Neural cell (in vitro differentiated cells): Measurements from ENCODE around the gene MAMLD1. TPM values are rescaled to one million over a fixed set of nuclear protein-coding genes. Genes with fewer than 3 reads are reported as not detected.

ENCODE experiments used
- H2AFZ ChIP-seq: fragments of 200-600, 300-800 bp; sonication (generic), shearing (Covaris generic); 2 replicates; pipeline ENCODE4 v1.6.0; 2014; ENCODE audit warnings: low read depth, mild to moderate bottlenecking, antibody characterized with exemption, low read length, moderate library complexity
- H3F3A ChIP-seq: fragments of 200-600 bp; shearing (Covaris generic); 2 replicates; pipeline ENCODE4 v1.6.1; 2016; ENCODE audit warnings: mild to moderate bottlenecking, moderate library complexity, mixed read lengths, antibody characterized with exemption, low read length; ENCODE audit not compliant: insufficient read depth, poor library complexity, severe bottlenecking
- H3K27ac ChIP-seq: fragments of 200-600, 300-800 bp; sonication (generic), shearing (Covaris generic); 2 replicates; pipeline ENCODE4 v1.5.1; 2014; ENCODE audit warnings: mild to moderate bottlenecking, low read length, moderate library complexity
- H3K27me3 ChIP-seq: fragments of 300-800, 200-600 bp; sonication (generic), shearing (Covaris generic); 2 replicates; pipeline ENCODE4 v1.6.0; 2014; ENCODE audit warnings: mild to moderate bottlenecking, low read depth, low read length, moderate library complexity; ENCODE audit not compliant: insufficient read depth
- H3K36me3 ChIP-seq: fragments of 300-800, 200-600 bp; sonication (generic), shearing (Covaris generic); 2 replicates; pipeline ENCODE4 v1.5.1; 2014; ENCODE audit warnings: mild to moderate bottlenecking, antibody characterized with exemption, low read length, moderate library complexity; ENCODE audit not compliant: insufficient read depth
- H3K4me2 ChIP-seq: fragments of 300-800, 200-600 bp; sonication (generic), shearing (Covaris generic); 2 replicates; pipeline ENCODE4 v1.6.0; 2014; ENCODE audit warnings: mild to moderate bottlenecking, low read length
- H3K4me3 ChIP-seq: fragments of 300-800, 200-600 bp; sonication (generic), shearing (Covaris generic); 2 replicates; pipeline ENCODE4 v1.5.1; 2014; ENCODE audit warnings: mild to moderate bottlenecking, low read length, moderate library complexity
- H3K79me2 ChIP-seq: fragments of 200-600 bp; shearing (Covaris generic); replicated peaks from 2 replicates; pipeline ENCODE4 v1.6.0; 2014; ENCODE audit warnings: mild to moderate bottlenecking, low read length, moderate library complexity; ENCODE audit not compliant: insufficient read depth
- H3K9ac ChIP-seq: fragments of 300-800, 200-600 bp; sonication (generic), shearing (Covaris generic); 2 replicates; pipeline ENCODE4 v1.6.1; 2016; ENCODE audit warnings: mild to moderate bottlenecking, low read length, mixed read lengths
- H3K9me2 ChIP-seq: fragments of 200-600 bp; shearing (Covaris generic); 2 replicates; pipeline ENCODE4 v1.6.1; 2016; ENCODE audit warnings: mild to moderate bottlenecking, low read length, mixed read lengths; ENCODE audit not compliant: insufficient read depth
- H3K9me3 ChIP-seq: fragments of 200-600, 300-800 bp; sonication (generic), shearing (Covaris generic); 2 replicates; pipeline ENCODE4 v1.6.1; 2016; ENCODE audit warnings: mild to moderate bottlenecking, mixed run types, low read length, moderate library complexity, mixed read lengths
- H4K20me1 ChIP-seq: fragments of 200-600 bp; shearing (Covaris generic); 2 replicates; pipeline ENCODE4 v1.6.1; 2016; ENCODE audit warnings: mild to moderate bottlenecking, mixed run types; ENCODE audit not compliant: insufficient read depth
- EP300 ChIP-seq: fragments of 450-650 bp; conservative IDR thresholded peaks from 2 replicates; pipeline ENCODE4 v1.6.1; 2014; ENCODE audit warnings: antibody characterized with exemption, mild to moderate bottlenecking, moderate library complexity; ENCODE audit not compliant: poor library complexity, severe bottlenecking
- EZH2 ChIP-seq: fragments of 200-600, 300-800 bp; shearing (Covaris generic), sonication (generic); IDR thresholded peaks from 2 replicates; pipeline ENCODE4 v1.6.1; 2014; ENCODE audit warnings: antibody characterized with exemption, low read length, borderline replicate concordance, mild to moderate bottlenecking; ENCODE audit not compliant: insufficient read depth, poor library complexity, severe bottlenecking
- POLR2AphosphoS5 ChIP-seq: IDR thresholded peaks from 2 replicates; pipeline ENCODE4 v1.6.1; 2012
- RAD21 ChIP-seq: fragments of 450-650 bp; conservative IDR thresholded peaks from 2 replicates; pipeline ENCODE4 v1.6.1; 2014; ENCODE audit warnings: antibody characterized with exemption, mild to moderate bottlenecking, moderate library complexity
- REST ChIP-seq: IDR thresholded peaks from 2 replicates; pipeline ENCODE4 v1.6.1; 2012; ENCODE audit warnings: borderline replicate concordance
- SMC3 ChIP-seq: fragments of 450-650 bp; conservative IDR thresholded peaks from 2 replicates; pipeline ENCODE4 v1.6.1; 2014; ENCODE audit warnings: antibody characterized with exemption, mild to moderate bottlenecking, moderate library complexity; ENCODE audit not compliant: poor library complexity
- polyA plus RNA-seq: library from polyadenylated mRNA; depleted of rRNA; stranded (reverse); fragments of >200 nt; gene quantifications from 2 replicates; pipeline ENCODE4 v1.2.3, GENCODE V29; 2014

The MAMLD1 gene
- polyA plus RNA-seq, 1 donor from 2014 or later, result 1.4 TPM

- Histone ChIP-seq H3K9me3 (no peaks in the 10 kb centered on the region), H3K36me3 (no peaks in the 10 kb centered on the region), H3K4me2 (no peak overlapping the region), H3K27ac (no peak overlapping the region), H3K9ac (no peak overlapping the region), H3F3A (no peaks in the 10 kb centered on the region), H3K4me3 (no peak overlapping the region), H3K79me2 (no peaks in the 10 kb centered on the region), H2AFZ (no peak overlapping the region), H3K9me2 (no peaks in the 10 kb centered on the region), H3K27me3 (no peaks in the 10 kb centered on the region), H4K20me1 (no peaks in the 10 kb centered on the region)
- TF ChIP-seq EZH2 (no peak), RAD21 (no peak), SMC3 (no peak), REST (no peak), POLR2AphosphoS5 (no peak), EP300 (no peak)
Measured at GRCh38 chrX:150558424-150558823, 195.3 kb downstream of the MAMLD1 start.

Other genes with a start within 250 kb of the MAMLD1 start
- 7.1 and 8.9 TPM in 2 replicates for gene MTM1, start 205.3 kb downstream of the MAMLD1 start, polyA plus RNA-seq